Measurements from ENCODE around the gene TMEM255B. TPM values are rescaled to one million over a fixed set of nuclear protein-coding genes. Genes with fewer than 3 reads are reported as not detected.

TMEM255B gene
- polyA plus RNA-seq, 3 donors, result 5.1 to 7.5 (median 5.9) TPM

- Mint-ChIP-seq H3K27ac (no peak overlapping the region), H3K4me1 (peaks cover 20% of the 10 kb centered on the region), H3K27me3 (ENCODE audit: low read depth in 3 of 3) (peaks cover 0 to 4% (median 3%) of the 10 kb centered on the region in 3 donors), H3K9me3 (peaks cover 48 to 85% (median 62%) of the 10 kb centered on the region in 7 donors), H3K4me3 (no peak overlapping the region), H3K36me3 (peaks cover 5 to 6% of the 10 kb centered on the region in 2 donors)
- H3K4me1 ChIP-seq (ENCODE audit: control insufficient read depth in 1 of 2, insufficient read depth in 2 of 2, low read length in 2 of 2), result peaks cover 17 to 20% of the 10 kb centered on the region in 2 donors
- peaks cover 41 to 79% of the 10 kb centered on the region in 2 donors for H3K9me3 ChIP-seq (replicated peaks in 1 of 2; ENCODE audit: control insufficient read depth in 1 of 2, insufficient read depth in 1 of 2, low read length in 2 of 2)
- no peaks in the 10 kb centered on the region for H3K79me2 ChIP-seq (ENCODE audit: insufficient read depth, low read length)
- no peak for DNase-seq
- no peak overlapping the region for H3K27ac ChIP-seq (ENCODE audit: low read depth in 1 of 2, low read length in 2 of 2)
- no peaks in the 10 kb centered on the region for H3K36me3 ChIP-seq (replicated peaks in 1 of 2; ENCODE audit: control insufficient read depth in 1 of 2, insufficient read depth in 2 of 2, low read length in 2 of 2)
- H3K9ac ChIP-seq (ENCODE audit: insufficient read depth, low read length, poor library complexity, severe bottlenecking), result no peak overlapping the region
- no peak for TF ChIP-seq CTCF (IDR thresholded peaks at IDR 0.05)
- intact Hi-C loops (cut with micrococcal nuclease), result no loop called here
- H3K4me3 ChIP-seq (replicated peaks in 1 of 3; ENCODE audit: low read depth in 2 of 3, low read length in 3 of 3), result no peak overlapping the region
- no peaks in the 10 kb centered on the region for H4K20me1 ChIP-seq (ENCODE audit: insufficient read depth, low read length)
- no peak overlapping the region for H3K4me2 ChIP-seq (replicated peaks; ENCODE audit: extremely low read depth, low read length, poor library complexity, severe bottlenecking)
- no peaks in the 10 kb centered on the region for H3K27me3 ChIP-seq (ENCODE audit: control insufficient read depth in 2 of 2, insufficient read depth in 2 of 2, low read length in 2 of 2)
- H2AFZ ChIP-seq (ENCODE audit: insufficient read depth, low read depth, low read length, poor library complexity, severe bottlenecking), result no peak overlapping the region
- WGBS (ENCODE audit: insufficient coverage), result 93% methylated on average over 28 of the region's 51 CpGs
Observed at GRCh38 chr13:113812178-113813040, 53.4 kb downstream of the TMEM255B start.

- no peak overlapping the region for H3K27ac Mint-ChIP-seq
- Histone ChIP-seq H3K4me2 (replicated peaks; ENCODE audit: extremely low read depth, low read length, poor library complexity, severe bottlenecking) (no peak overlapping the region), H3K27ac (ENCODE audit: low read depth in 1 of 2, low read length in 2 of 2) (no peak overlapping the region), H3K79me2 (ENCODE audit: insufficient read depth, low read length) (no peaks in the 10 kb centered on the region), H2AFZ (ENCODE audit: insufficient read depth, low read depth, low read length, poor library complexity, severe bottlenecking) (no peak overlapping the region), H3K4me3 (replicated peaks in 1 of 3; ENCODE audit: low read depth in 2 of 3, low read length in 3 of 3) (no peak overlapping the region), H3K9ac (ENCODE audit: insufficient read depth, low read length, poor library complexity, severe bottlenecking) (no peak overlapping the region), H3K36me3 (replicated peaks in 1 of 2; ENCODE audit: control insufficient read depth in 1 of 2, insufficient read depth in 2 of 2, low read length in 2 of 2) (no peaks in the 10 kb centered on the region), H4K20me1 (ENCODE audit: insufficient read depth, low read length) (no peaks in the 10 kb centered on the region), H3K27me3 (ENCODE audit: control insufficient read depth in 2 of 2, insufficient read depth in 2 of 2, low read length in 2 of 2) (no peaks in the 10 kb centered on the region), H3K9me3 (replicated peaks in 1 of 2; ENCODE audit: control insufficient read depth in 1 of 2, insufficient read depth in 1 of 2, low read length in 2 of 2) (peaks cover 33 to 72% of the 10 kb centered on the region in 2 donors), H3K4me1 (ENCODE audit: control insufficient read depth in 1 of 2, insufficient read depth in 2 of 2, low read length in 2 of 2) (peaks cover 17 to 20% of the 10 kb centered on the region in 2 donors)
- peaks cover 5 to 6% of the 10 kb centered on the region in 2 donors for H3K36me3 Mint-ChIP-seq
- no peak for TF ChIP-seq CTCF (IDR thresholded peaks at IDR 0.05)
- no peak for DNase-seq
- WGBS (ENCODE audit: insufficient coverage), result 96% methylated on average over 28 of the region's 30 CpGs
- no peak overlapping the region for H3K4me3 Mint-ChIP-seq
- H3K4me1 Mint-ChIP-seq, result peaks cover 22% of the 10 kb centered on the region
- H3K27me3 Mint-ChIP-seq (ENCODE audit: low read depth in 3 of 3), result peaks cover 0 to 4% (median 3%) of the 10 kb centered on the region in 3 donors
- peaks cover 43 to 85% (median 59%) of the 10 kb centered on the region in 7 donors for H3K9me3 Mint-ChIP-seq
- intact Hi-C loops (cut with micrococcal nuclease), result no loop called here
Observed at GRCh38 chr13:113813070-113813748, 54.2 kb downstream of the TMEM255B start.

Data from CD14-positive monocyte (primary cell).